MCF 10A (cell line): ENCODE results near the gene PTPRU. TPM values are rescaled to one million over a fixed set of nuclear protein-coding genes. Genes with fewer than 3 reads are reported as not detected.

Source experiments
- BruUV-seq: library from RNA; stranded (reverse); fragments of 400-500 nt; replicated peaks from 2 replicates; lab custom pipeline; 2021; lab: Mats Ljungman, UMichigan
- CTCF ChIA-PET: fragments of 300-600 bp; sonication (Branson Sonifier 250); formaldehyde crosslinking; extraction: SDS; loops from one replicate; lab custom pipeline; 2021; ENCODE audit warnings: antibody characterized with exemption, inconsistent platforms; lab: Yijun Ruan, JAX
- POLR2A ChIA-PET: fragments of 300-600, 350-650 bp; sonication (Branson Sonifier 250); formaldehyde crosslinking; extraction: SDS; loops from one replicate; lab custom pipeline; 2020; ENCODE audit warnings: antibody characterized with exemption, inconsistent platforms; lab: Yijun Ruan, JAX
- DNase-seq: peaks from one replicate; pipeline ENCODE4 v3.0.0-alpha.2; 2018; ENCODE audit not compliant: unreplicated experiment
- H3K27ac Mint-ChIP-seq: one replicate; pipeline ENCODE4 v1.8.0; 2022; ENCODE audit warnings: mild to moderate bottlenecking, low read depth, mixed read lengths; ENCODE audit not compliant: unreplicated experiment
- H3K27me3 Mint-ChIP-seq: one replicate; pipeline ENCODE4 v1.8.0; 2022; ENCODE audit warnings: mixed read lengths; ENCODE audit not compliant: insufficient read depth, unreplicated experiment
- H3K36me3 Mint-ChIP-seq: one replicate; pipeline ENCODE4 v1.8.0; 2022; ENCODE audit warnings: mild to moderate bottlenecking, moderate library complexity, mixed read lengths; ENCODE audit not compliant: insufficient read depth, unreplicated experiment
- H3K4me1 Mint-ChIP-seq: one replicate; pipeline ENCODE4 v1.8.0; 2022; ENCODE audit warnings: mixed read lengths; ENCODE audit not compliant: insufficient read depth, unreplicated experiment
- H3K4me3 Mint-ChIP-seq: one replicate; pipeline ENCODE4 v1.8.0; 2022; ENCODE audit warnings: mild to moderate bottlenecking, moderate library complexity, mixed read lengths; ENCODE audit not compliant: unreplicated experiment
- H3K9me3 Mint-ChIP-seq: one replicate; pipeline ENCODE4 v1.8.0; 2022; ENCODE audit warnings: mixed read lengths; ENCODE audit not compliant: unreplicated experiment
- intact Hi-C: fragments of 100-400 bp; cut with micrococcal nuclease; formaldehyde crosslinking; loops from 2 replicates; pipeline ENCODE4 v1.14.1; 2022
- total RNA-seq: library from RNA; stranded (reverse); gene quantifications from 2 replicates; pipeline ENCODE4 v1.2.3, GENCODE V29; 2022
- TF ChIP-seq, protein P1 (sequence below): fragments of 200-600 bp; IDR thresholded peaks from one replicate; pipeline ENCODE4 v1.8.0; 2022; ENCODE audit warnings: antibody characterized with exemption, mild to moderate bottlenecking; ENCODE audit not compliant: unreplicated experiment

PTPRU gene
- total RNA-seq, 1 experiment from 2014 or later = 24.1 TPM

GRCh38 chr1:29303201-29304024, 67.1 kb downstream of the PTPRU start:
- Mint-ChIP-seq H3K4me3 (no peak overlapping the region), H3K9me3 (no peaks in the 10 kb centered on the region), H3K27me3 (no peaks in the 10 kb centered on the region), H3K36me3 (peaks cover 41% of the 10 kb centered on the region), H3K4me1 (no peaks in the 10 kb centered on the region), H3K27ac (no peak overlapping the region)
- CTCF ChIA-PET = no interaction called here
- DNase-seq = no peak
- intact Hi-C loops = no loop called here
- TF ChIP-seq, protein P1, sequence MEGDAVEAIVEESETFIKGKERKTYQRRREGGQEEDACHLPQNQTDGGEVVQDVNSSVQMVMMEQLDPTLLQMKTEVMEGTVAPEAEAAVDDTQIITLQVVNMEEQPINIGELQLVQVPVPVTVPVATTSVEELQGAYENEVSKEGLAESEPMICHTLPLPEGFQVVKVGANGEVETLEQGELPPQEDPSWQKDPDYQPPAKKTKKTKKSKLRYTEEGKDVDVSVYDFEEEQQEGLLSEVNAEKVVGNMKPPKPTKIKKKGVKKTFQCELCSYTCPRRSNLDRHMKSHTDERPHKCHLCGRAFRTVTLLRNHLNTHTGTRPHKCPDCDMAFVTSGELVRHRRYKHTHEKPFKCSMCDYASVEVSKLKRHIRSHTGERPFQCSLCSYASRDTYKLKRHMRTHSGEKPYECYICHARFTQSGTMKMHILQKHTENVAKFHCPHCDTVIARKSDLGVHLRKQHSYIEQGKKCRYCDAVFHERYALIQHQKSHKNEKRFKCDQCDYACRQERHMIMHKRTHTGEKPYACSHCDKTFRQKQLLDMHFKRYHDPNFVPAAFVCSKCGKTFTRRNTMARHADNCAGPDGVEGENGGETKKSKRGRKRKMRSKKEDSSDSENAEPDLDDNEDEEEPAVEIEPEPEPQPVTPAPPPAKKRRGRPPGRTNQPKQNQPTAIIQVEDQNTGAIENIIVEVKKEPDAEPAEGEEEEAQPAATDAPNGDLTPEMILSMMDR = no peak
- BruUV-seq = no TSS peak
- POLR2A ChIA-PET = no interaction called here

- H3K27ac Mint-ChIP-seq = no peak overlapping the region
- TF ChIP-seq, protein P1 = no peak
- intact Hi-C loops = no loop called here
- no peaks in the 10 kb centered on the region for H3K4me1 Mint-ChIP-seq
- H3K9me3 Mint-ChIP-seq = no peaks in the 10 kb centered on the region
- H3K4me3 Mint-ChIP-seq = no peak overlapping the region
- no TSS peak for BruUV-seq
- no peaks in the 10 kb centered on the region for H3K27me3 Mint-ChIP-seq
- CTCF ChIA-PET = no interaction called here
- DNase-seq = no peak
- POLR2A ChIA-PET = no interaction called here
- peaks cover 39% of the 10 kb centered on the region for H3K36me3 Mint-ChIP-seq
Observed at GRCh38 chr1:29304025-29304684, 67.8 kb downstream of the PTPRU start.

DNA sequence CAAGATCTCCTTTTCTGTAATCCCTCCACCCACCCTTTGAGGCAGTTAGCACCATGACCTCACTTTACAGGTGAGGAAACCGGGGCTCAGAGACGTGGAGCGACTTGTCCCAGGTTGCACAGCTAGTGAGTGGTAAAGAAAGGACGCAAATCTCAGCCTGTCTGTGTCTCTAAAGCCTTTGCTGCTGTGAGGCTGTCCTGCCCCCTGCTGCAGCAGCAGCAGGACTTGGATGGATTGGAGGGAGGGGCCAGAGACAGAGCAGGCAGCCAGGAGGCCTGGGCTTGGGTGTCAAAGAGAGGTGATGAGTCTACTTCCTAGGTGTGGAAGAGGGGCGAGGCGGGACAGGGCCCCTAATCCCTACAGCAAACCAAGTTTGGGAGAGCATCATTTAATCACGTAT, 69.6 kb downstream of the PTPRU start:
- BruUV-seq = no TSS peak
- no peaks in the 10 kb centered on the region for H3K27me3 Mint-ChIP-seq
- TF ChIP-seq, protein P1 = no peak
- POLR2A ChIA-PET = no interaction called here
- peaks cover 23% of the 10 kb centered on the region for H3K36me3 Mint-ChIP-seq
- no peak overlapping the region for H3K4me3 Mint-ChIP-seq
- H3K27ac Mint-ChIP-seq = no peak overlapping the region
- H3K4me1 Mint-ChIP-seq = no peaks in the 10 kb centered on the region
- no peak for DNase-seq
- intact Hi-C loops = no loop called here
- no peaks in the 10 kb centered on the region for H3K9me3 Mint-ChIP-seq
- CTCF ChIA-PET = interaction anchor here (0.6 kb wide), 1 partner anchor 124 kb away, joined by 3 read pairs; the partner anchor contains the start of gene SRSF4

DNA sequence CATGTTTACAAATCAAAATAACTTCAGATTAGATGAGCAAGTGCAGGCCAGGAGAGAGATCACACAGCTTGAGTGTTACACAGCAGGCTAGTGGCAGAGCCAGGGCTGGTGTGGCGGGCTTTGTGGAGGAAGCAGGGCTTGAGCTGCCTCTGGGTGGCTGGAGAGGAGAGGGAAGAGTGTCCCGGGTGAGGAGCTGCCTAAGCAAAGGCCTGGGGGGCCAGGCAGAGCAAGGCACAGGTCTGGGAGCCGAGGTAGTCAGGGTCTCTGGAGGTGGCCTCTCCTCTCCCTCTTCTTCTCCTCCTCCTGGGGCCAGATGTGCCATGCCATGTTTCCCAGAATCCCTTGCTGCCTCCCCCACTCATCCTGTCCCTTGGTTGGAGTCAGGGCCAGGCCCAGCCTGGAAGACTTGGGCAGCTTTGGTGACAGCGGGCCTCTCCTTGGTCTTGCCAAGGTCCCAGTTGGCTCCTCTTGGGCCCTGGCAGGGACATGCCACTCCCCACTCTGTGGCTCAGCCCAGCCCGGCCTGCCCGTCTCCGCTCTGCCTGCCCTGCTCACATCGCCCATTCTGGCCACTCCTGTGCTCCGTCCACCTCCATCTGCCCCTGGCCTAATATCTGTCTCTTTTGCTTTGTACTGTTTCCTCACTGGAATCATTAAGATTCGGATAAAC, 70.3 kb downstream of the PTPRU start:
- H3K4me1 Mint-ChIP-seq = no peaks in the 10 kb centered on the region
- ChIA-PET CTCF (interaction anchor here (0.6 kb wide), 1 partner anchor 125 kb away, joined by 3 read pairs; the partner anchor contains the start of gene SRSF4), POLR2A (no interaction called here)
- no peak overlapping the region for H3K27ac Mint-ChIP-seq
- no peaks in the 10 kb centered on the region for H3K27me3 Mint-ChIP-seq
- no peak for DNase-seq
- H3K4me3 Mint-ChIP-seq = no peak overlapping the region
- H3K36me3 Mint-ChIP-seq = peaks cover 22% of the 10 kb centered on the region
- H3K9me3 Mint-ChIP-seq = no peaks in the 10 kb centered on the region
- no TSS peak for BruUV-seq
- intact Hi-C loops = no loop called here
- TF ChIP-seq, protein P1 = no peak
